Coronary artery (tissue), 2 donors: ENCODE measurements around the gene PCDH17.

Experiments used
- DNase-seq: peaks from one replicate; pipeline ENCODE4 v3.0.0-alpha.2; 2017; ENCODE audit warnings: low spot score
- H3K27ac ChIP-seq, 2 donors: fragments of 200-600 bp; sonication (generic); one replicate each; pipeline ENCODE4 v1.5.1; 2016 to 2019
- H3K4me3 ChIP-seq: fragments of 200-600 bp; sonication (generic); 2 replicates; pipeline ENCODE4 v1.5.1; 2016; ENCODE audit warnings: mild to moderate bottlenecking, moderate library complexity
- TF ChIP-seq, protein P1 (sequence below): fragments of 200-600 bp; sonication (generic); IDR thresholded peaks from one replicate; pipeline ENCODE4 v1.5.1; 2019; ENCODE audit warnings: antibody characterized with exemption

PCDH17 gene

DNA sequence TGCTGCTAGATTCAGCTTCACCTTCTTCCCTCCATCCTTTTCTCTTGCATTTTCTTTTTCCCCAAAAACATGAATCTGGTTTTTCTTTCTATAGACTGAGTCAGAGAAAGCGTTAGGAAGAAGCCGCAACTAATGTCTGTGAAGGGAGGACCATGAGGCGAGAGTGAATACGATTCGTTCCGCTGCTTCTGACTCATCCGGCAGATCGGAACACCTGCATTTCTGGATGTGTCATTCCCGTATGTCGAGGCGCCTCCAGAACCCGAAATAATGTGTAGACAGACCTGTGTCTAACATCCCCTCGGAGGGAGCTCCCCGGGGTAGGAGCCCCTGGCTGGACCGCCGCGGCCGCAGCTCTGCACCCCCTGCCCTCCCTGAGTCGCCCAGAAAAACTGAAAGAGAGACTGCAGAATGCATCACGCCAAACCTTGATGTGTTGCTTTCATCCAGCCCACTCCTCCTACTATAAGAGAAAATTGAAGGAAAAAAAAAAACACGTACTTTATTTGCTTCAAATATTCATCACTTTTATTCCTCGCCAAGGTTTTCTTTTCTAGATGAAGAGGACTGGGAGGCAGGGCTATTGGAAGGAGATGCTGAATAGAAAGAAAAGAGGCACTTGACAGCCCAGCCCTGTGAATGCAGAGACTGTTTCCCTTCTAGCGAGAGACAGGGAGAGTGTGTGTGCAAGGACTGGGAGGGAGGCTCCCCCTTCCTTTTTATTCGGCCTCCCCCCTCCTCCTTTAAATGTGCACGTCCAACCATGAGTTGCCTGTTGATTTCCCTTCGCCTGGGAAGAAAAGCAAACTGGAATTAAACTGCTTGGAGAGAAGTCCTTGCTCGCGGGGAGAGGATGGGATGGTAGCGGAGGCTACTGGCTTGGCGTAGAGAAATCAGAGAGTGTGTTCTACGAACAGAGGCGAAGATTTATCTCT, 616 bp upstream of the PCDH17 start:
- no peak for DNase-seq
- peak overlapping the region; percentile 71 for H3K4me3 ChIP-seq
- TF ChIP-seq, protein P1, sequence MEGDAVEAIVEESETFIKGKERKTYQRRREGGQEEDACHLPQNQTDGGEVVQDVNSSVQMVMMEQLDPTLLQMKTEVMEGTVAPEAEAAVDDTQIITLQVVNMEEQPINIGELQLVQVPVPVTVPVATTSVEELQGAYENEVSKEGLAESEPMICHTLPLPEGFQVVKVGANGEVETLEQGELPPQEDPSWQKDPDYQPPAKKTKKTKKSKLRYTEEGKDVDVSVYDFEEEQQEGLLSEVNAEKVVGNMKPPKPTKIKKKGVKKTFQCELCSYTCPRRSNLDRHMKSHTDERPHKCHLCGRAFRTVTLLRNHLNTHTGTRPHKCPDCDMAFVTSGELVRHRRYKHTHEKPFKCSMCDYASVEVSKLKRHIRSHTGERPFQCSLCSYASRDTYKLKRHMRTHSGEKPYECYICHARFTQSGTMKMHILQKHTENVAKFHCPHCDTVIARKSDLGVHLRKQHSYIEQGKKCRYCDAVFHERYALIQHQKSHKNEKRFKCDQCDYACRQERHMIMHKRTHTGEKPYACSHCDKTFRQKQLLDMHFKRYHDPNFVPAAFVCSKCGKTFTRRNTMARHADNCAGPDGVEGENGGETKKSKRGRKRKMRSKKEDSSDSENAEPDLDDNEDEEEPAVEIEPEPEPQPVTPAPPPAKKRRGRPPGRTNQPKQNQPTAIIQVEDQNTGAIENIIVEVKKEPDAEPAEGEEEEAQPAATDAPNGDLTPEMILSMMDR: no peak
- H3K27ac ChIP-seq: peak overlapping the region in 1 of 2 donors; percentile 68

GRCh38 chr13:57632276-57633140, 964 bp downstream of the PCDH17 start:
- H3K27ac ChIP-seq: peak overlapping the region in 1 of 2 donors; percentile 68
- H3K4me3 ChIP-seq: peak overlapping the region; percentile 71
- peak; percentile 71 for DNase-seq
- TF ChIP-seq, protein P1: no peak

DNA sequence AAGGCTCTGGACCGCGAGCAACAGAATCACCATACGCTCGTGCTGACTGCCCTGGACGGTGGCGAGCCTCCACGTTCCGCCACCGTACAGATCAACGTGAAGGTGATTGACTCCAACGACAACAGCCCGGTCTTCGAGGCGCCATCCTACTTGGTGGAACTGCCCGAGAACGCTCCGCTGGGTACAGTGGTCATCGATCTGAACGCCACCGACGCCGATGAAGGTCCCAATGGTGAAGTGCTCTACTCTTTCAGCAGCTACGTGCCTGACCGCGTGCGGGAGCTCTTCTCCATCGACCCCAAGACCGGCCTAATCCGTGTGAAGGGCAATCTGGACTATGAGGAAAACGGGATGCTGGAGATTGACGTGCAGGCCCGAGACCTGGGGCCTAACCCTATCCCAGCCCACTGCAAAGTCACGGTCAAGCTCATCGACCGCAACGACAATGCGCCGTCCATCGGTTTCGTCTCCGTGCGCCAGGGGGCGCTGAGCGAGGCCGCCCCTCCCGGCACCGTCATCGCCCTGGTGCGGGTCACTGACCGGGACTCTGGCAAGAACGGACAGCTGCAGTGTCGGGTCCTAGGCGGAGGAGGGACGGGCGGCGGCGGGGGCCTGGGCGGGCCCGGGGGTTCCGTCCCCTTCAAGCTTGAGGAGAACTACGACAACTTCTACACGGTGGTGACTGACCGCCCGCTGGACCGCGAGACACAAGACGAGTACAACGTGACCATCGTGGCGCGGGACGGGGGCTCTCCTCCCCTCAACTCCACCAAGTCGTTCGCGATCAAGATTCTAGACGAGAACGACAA, 1.8 kb downstream of the PCDH17 start:
- DNase-seq: peak; percentile 73
- TF ChIP-seq, protein P1: no peak
- peak overlapping the region in 1 of 2 donors; percentile 68 for H3K27ac ChIP-seq

GRCh38 chr13:57633950-57634838, 2.6 kb downstream of the PCDH17 start:
- DNase-seq: no peak
- TF ChIP-seq, protein P1: no peak
- H3K27ac ChIP-seq: peak overlapping the region in 1 of 2 donors; percentile 68
- H3K4me3 ChIP-seq: peak overlapping the region; percentile 71

More for the DNA sequence above, 1.8 kb downstream of the PCDH17 start:
- peak overlapping the region; percentile 71 for H3K4me3 ChIP-seq

DNA sequence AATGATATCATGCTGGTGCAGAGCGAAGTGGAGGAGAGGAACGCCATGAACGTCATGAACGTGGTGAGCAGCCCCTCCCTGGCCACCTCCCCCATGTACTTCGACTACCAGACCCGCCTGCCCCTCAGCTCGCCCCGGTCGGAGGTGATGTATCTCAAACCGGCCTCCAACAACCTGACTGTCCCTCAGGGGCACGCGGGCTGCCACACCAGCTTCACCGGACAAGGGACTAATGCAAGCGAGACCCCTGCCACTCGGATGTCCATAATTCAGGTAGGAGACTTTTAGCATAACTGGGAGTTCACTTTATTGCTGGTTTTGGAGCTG, 3.3 kb downstream of the PCDH17 start:
- TF ChIP-seq, protein P1: no peak
- Histone ChIP-seq H3K4me3 (peak overlapping the region; percentile 71), H3K27ac (peak overlapping the region in 1 of 2 donors; percentile 68)
- peak; percentile 72 for DNase-seq
